Measurements from ENCODE around the gene NIN. TPM values are rescaled to one million over a fixed set of nuclear protein-coding genes. Genes with fewer than 3 reads are reported as not detected.

NIN gene
- total and polyA plus RNA-seq, 5 donors from 2014 or later: 17.6 to 78.2 (median 24.0) TPM

GRCh38 chr14:50784683-50785456, 46.1 kb downstream of the NIN start:
- no peak for DNase-seq

GRCh38 chr14:50783563-50783962, 47.4 kb downstream of the NIN start:
- no peak for DNase-seq
- H3K36me3 Mint-ChIP-seq: peaks cover 4% of the 10 kb centered on the region
- H3K9me3 ChIP-seq (ENCODE audit: control insufficient read depth in 2 of 2, low read length in 2 of 2): no peaks in the 10 kb centered on the region
- peak overlapping the region; percentile 91 to 96 (median 94) for H3K27ac Mint-ChIP-seq
- ATAC-seq (ENCODE audit: low read depth in 2 of 2): no peak
- no peaks in the 10 kb centered on the region for H3K27me3 Mint-ChIP-seq
- peak overlapping the region in 1 of 4 donors; percentile 44 for H3K4me3 Mint-ChIP-seq
- H3K36me3 ChIP-seq (ENCODE audit: control insufficient read depth, insufficient read depth, low read length): peaks cover 2% of the 10 kb centered on the region
- no peak overlapping the region for H3K4me3 ChIP-seq (ENCODE audit: low read depth, low read length)
- peaks cover 41 to 85% (median 65%) of the 10 kb centered on the region in 4 donors for H3K4me1 Mint-ChIP-seq
- no peaks in the 10 kb centered on the region for H3K9me3 Mint-ChIP-seq
- H3K27ac ChIP-seq (ENCODE audit: insufficient read depth, low read length, poor library complexity, severe bottlenecking): no peak overlapping the region
- H3K4me1 ChIP-seq (ENCODE audit: control insufficient read depth, insufficient read depth, low read length, poor library complexity, severe bottlenecking): peaks cover 52% of the 10 kb centered on the region
- no peaks in the 10 kb centered on the region for H3K27me3 ChIP-seq (ENCODE audit: control insufficient read depth, insufficient read depth, low read length)

More at GRCh38 chr14:50784683-50785456, 46.1 kb downstream of the NIN start:
- peak overlapping the region; percentile 57 for H3K27ac ChIP-seq (ENCODE audit: insufficient read depth, low read length, poor library complexity, severe bottlenecking)
- H3K27ac Mint-ChIP-seq: peak overlapping the region; percentile 94 to 96 (median 96)
- peak overlapping the region; percentile 42 for H3K4me3 ChIP-seq (ENCODE audit: low read depth, low read length)
- H3K27me3 ChIP-seq (ENCODE audit: control insufficient read depth, insufficient read depth, low read length): no peaks in the 10 kb centered on the region
- peaks cover 13% of the 10 kb centered on the region for H3K36me3 Mint-ChIP-seq
- peaks cover 45% of the 10 kb centered on the region for H3K4me1 ChIP-seq (ENCODE audit: control insufficient read depth, insufficient read depth, low read length, poor library complexity, severe bottlenecking)
- peaks cover 4% of the 10 kb centered on the region for H3K27me3 Mint-ChIP-seq
- H3K36me3 ChIP-seq (ENCODE audit: control insufficient read depth, insufficient read depth, low read length): peaks cover 10% of the 10 kb centered on the region
- no peak for ATAC-seq (ENCODE audit: low read depth in 2 of 2)
- peak overlapping the region; percentile 9 to 73 (median 42) for H3K4me3 Mint-ChIP-seq
- H3K9me3 ChIP-seq (ENCODE audit: control insufficient read depth in 2 of 2, low read length in 2 of 2): no peaks in the 10 kb centered on the region
- no peaks in the 10 kb centered on the region for H3K9me3 Mint-ChIP-seq
- peaks cover 33 to 73% (median 61%) of the 10 kb centered on the region in 4 donors for H3K4me1 Mint-ChIP-seq

GRCh38 chr14:50780393-50780792, 50.6 kb downstream of the NIN start:
- Mint-ChIP-seq H3K27ac (peak overlapping the region; percentile 81 to 84 (median 84)), H3K4me1 (peaks cover 22 to 61% (median 44%) of the 10 kb centered on the region in 4 donors), H3K9me3 (no peaks in the 10 kb centered on the region), H3K36me3 (peaks cover 12% of the 10 kb centered on the region), H3K4me3 (no peak overlapping the region), H3K27me3 (no peaks in the 10 kb centered on the region)
- Histone ChIP-seq H3K27me3 (ENCODE audit: control insufficient read depth, insufficient read depth, low read length) (no peaks in the 10 kb centered on the region), H3K36me3 (ENCODE audit: control insufficient read depth, insufficient read depth, low read length) (peaks cover 14% of the 10 kb centered on the region), H3K9me3 (ENCODE audit: control insufficient read depth in 2 of 2, low read length in 2 of 2) (no peaks in the 10 kb centered on the region), H3K4me3 (ENCODE audit: low read depth, low read length) (no peak overlapping the region), H3K27ac (ENCODE audit: insufficient read depth, low read length, poor library complexity, severe bottlenecking) (no peak overlapping the region), H3K4me1 (ENCODE audit: control insufficient read depth, insufficient read depth, low read length, poor library complexity, severe bottlenecking) (peaks cover 29% of the 10 kb centered on the region)
- no peak for ATAC-seq (ENCODE audit: low read depth in 2 of 2)
- DNase-seq: no peak

- peaks cover 14% of the 10 kb centered on the region for H3K4me1 ChIP-seq (ENCODE audit: control insufficient read depth, insufficient read depth, low read length, poor library complexity, severe bottlenecking)
- ATAC-seq (ENCODE audit: low read depth in 2 of 2) (peak in 1 of 2 donors; percentile 55), DNase-seq (no peak)
- H3K4me3 ChIP-seq (ENCODE audit: low read depth, low read length): no peak overlapping the region
- no peak overlapping the region for H3K27ac ChIP-seq (ENCODE audit: insufficient read depth, low read length, poor library complexity, severe bottlenecking)
- peaks cover 13 to 46% (median 35%) of the 10 kb centered on the region in 4 donors for H3K4me1 Mint-ChIP-seq
- no peaks in the 10 kb centered on the region for H3K27me3 ChIP-seq (ENCODE audit: control insufficient read depth, insufficient read depth, low read length)
- no peaks in the 10 kb centered on the region for H3K9me3 ChIP-seq (ENCODE audit: control insufficient read depth in 2 of 2, low read length in 2 of 2)
- peak overlapping the region in 1 of 4 donors; percentile 8 for H3K4me3 Mint-ChIP-seq
- H3K27ac Mint-ChIP-seq: peak overlapping the region; percentile 52 to 87 (median 81)
- no peaks in the 10 kb centered on the region for H3K27me3 Mint-ChIP-seq
- peaks cover 27% of the 10 kb centered on the region for H3K36me3 ChIP-seq (ENCODE audit: control insufficient read depth, insufficient read depth, low read length)
- peaks cover 16% of the 10 kb centered on the region for H3K36me3 Mint-ChIP-seq
- no peaks in the 10 kb centered on the region for H3K9me3 Mint-ChIP-seq
These were observed 52.1 kb downstream of the NIN start for GRCh38 chr14:50778721-50779483.

- ATAC-seq (ENCODE audit: low read depth in 2 of 2): no peak
- Mint-ChIP-seq H3K27ac (peak overlapping the region in 1 of 3 donors; percentile 38), H3K27me3 (no peaks in the 10 kb centered on the region), H3K9me3 (no peaks in the 10 kb centered on the region), H3K4me1 (peaks cover 13 to 31% (median 30%) of the 10 kb centered on the region in 4 donors), H3K4me3 (no peak overlapping the region), H3K36me3 (peaks cover 35% of the 10 kb centered on the region)
- no peak for DNase-seq
- peaks cover 50% of the 10 kb centered on the region for H3K36me3 ChIP-seq (ENCODE audit: control insufficient read depth, insufficient read depth, low read length)
- no peak overlapping the region for H3K27ac ChIP-seq (ENCODE audit: insufficient read depth, low read length, poor library complexity, severe bottlenecking)
- no peaks in the 10 kb centered on the region for H3K9me3 ChIP-seq (ENCODE audit: control insufficient read depth in 2 of 2, low read length in 2 of 2)
- H3K4me3 ChIP-seq (ENCODE audit: low read depth, low read length): no peak overlapping the region
- H3K27me3 ChIP-seq (ENCODE audit: control insufficient read depth, insufficient read depth, low read length): no peaks in the 10 kb centered on the region
- peaks cover 8% of the 10 kb centered on the region for H3K4me1 ChIP-seq (ENCODE audit: control insufficient read depth, insufficient read depth, low read length, poor library complexity, severe bottlenecking)
These were observed 54.4 kb downstream of the NIN start for GRCh38 chr14:50776522-50776921.

- Histone ChIP-seq H3K4me3 (ENCODE audit: low read depth, low read length) (no peak overlapping the region), H3K9me3 (ENCODE audit: control insufficient read depth in 2 of 2, low read length in 2 of 2) (no peaks in the 10 kb centered on the region), H3K4me1 (ENCODE audit: control insufficient read depth, insufficient read depth, low read length, poor library complexity, severe bottlenecking) (peaks cover 8% of the 10 kb centered on the region), H3K27ac (ENCODE audit: insufficient read depth, low read length, poor library complexity, severe bottlenecking) (no peak overlapping the region), H3K36me3 (ENCODE audit: control insufficient read depth, insufficient read depth, low read length) (peaks cover 59% of the 10 kb centered on the region), H3K27me3 (ENCODE audit: control insufficient read depth, insufficient read depth, low read length) (no peaks in the 10 kb centered on the region)
- Mint-ChIP-seq H3K27ac (peak overlapping the region in 1 of 3 donors; percentile 12), H3K27me3 (no peaks in the 10 kb centered on the region), H3K4me1 (peaks cover 13 to 24% (median 22%) of the 10 kb centered on the region in 4 donors), H3K9me3 (no peaks in the 10 kb centered on the region), H3K4me3 (no peak overlapping the region), H3K36me3 (peaks cover 45% of the 10 kb centered on the region)
- DNase-seq (no peak), ATAC-seq (ENCODE audit: low read depth in 2 of 2) (no peak)
These were observed 55.6 kb downstream of the NIN start for GRCh38 chr14:50775357-50775756.

DNA sequence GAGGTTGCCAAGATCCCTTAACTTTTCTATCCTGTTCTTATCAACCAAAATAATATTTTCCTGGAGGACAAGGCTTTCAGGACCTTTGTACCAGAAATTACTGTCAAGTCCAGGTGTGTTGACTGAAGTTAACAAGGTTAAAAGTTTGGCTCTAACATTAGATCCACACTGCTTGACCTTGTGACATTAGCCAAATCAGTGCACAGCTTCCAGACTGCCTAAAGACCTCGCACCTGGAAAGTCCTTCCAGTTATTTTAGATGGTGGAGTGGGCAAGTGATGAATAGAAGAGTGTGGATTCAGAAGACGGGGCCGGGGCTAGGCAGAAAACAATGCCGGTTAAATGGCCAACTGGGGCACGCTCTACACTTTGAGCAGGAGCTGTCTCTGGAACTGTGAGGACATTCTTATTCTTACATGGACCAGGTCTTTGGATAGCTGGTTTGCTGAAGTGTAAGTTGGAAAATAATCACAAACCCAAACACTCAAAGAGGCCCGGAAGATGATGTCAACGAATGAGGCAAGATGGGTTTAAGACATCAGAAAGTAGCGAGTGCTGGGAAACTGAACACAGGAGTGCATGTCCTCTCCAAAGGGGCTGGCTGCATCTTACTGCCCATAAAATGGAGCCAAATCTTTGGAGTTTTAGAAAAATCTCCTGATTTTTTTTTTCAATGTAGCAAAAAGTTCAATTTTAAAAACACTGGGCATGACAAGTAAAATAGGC, 56.3 kb downstream of the NIN start:
- no peak overlapping the region for H3K27ac ChIP-seq (ENCODE audit: insufficient read depth, low read length, poor library complexity, severe bottlenecking)
- DNase-seq: no peak
- no peaks in the 10 kb centered on the region for H3K9me3 ChIP-seq (ENCODE audit: control insufficient read depth in 2 of 2, low read length in 2 of 2)
- peaks cover 13 to 24% (median 19%) of the 10 kb centered on the region in 4 donors for H3K4me1 Mint-ChIP-seq
- peaks cover 52% of the 10 kb centered on the region for H3K36me3 Mint-ChIP-seq
- H3K4me1 ChIP-seq (ENCODE audit: control insufficient read depth, insufficient read depth, low read length, poor library complexity, severe bottlenecking): peaks cover 8% of the 10 kb centered on the region
- no peaks in the 10 kb centered on the region for H3K27me3 ChIP-seq (ENCODE audit: control insufficient read depth, insufficient read depth, low read length)
- peaks cover 65% of the 10 kb centered on the region for H3K36me3 ChIP-seq (ENCODE audit: control insufficient read depth, insufficient read depth, low read length)
- no peak overlapping the region for H3K4me3 ChIP-seq (ENCODE audit: low read depth, low read length)
- H3K27me3 Mint-ChIP-seq: no peaks in the 10 kb centered on the region
- ATAC-seq (ENCODE audit: low read depth in 2 of 2): no peak
- H3K27ac Mint-ChIP-seq: peak overlapping the region in 1 of 3 donors; percentile 12
- H3K4me3 Mint-ChIP-seq: no peak overlapping the region
- H3K9me3 Mint-ChIP-seq: no peaks in the 10 kb centered on the region
